ENCODE measurements around the gene CFAP45. TPM values are rescaled to one million over a fixed set of nuclear protein-coding genes. Genes with fewer than 3 reads are reported as not detected.

Gene CFAP45
- total and polyA plus RNA-seq, 9 of the 15 experiments (the other 6 are each of a cell fraction or from before 2014, with no cell fraction given): 0.65 to 2.4 (median 1.5) TPM

- Histone ChIP-seq H3K27ac (ENCODE audit: extremely low read depth, low read depth, low read length) (no peak overlapping the region), H3K27me3 (ENCODE audit: control insufficient read depth in 2 of 2, insufficient read depth in 2 of 2, low read length in 2 of 2) (peaks cover 0 to 6% of the 10 kb centered on the region in 2 experiments; a peak in 2 of 5 replicates), H4K20me1 (replicated peaks; ENCODE audit: control insufficient read depth, insufficient read depth, low read length) (no peaks in the 10 kb centered on the region; the same call in 1 of the 2 replicates), H3K36me3 (ENCODE audit: control insufficient read depth, insufficient read depth, low read length) (no peaks in the 10 kb centered on the region), H3K9me3 (replicated peaks; ENCODE audit: control insufficient read depth, insufficient read depth, low read depth, low read length) (no peaks in the 10 kb centered on the region; the same call in 1 of the 2 replicates), H3K9me1 (ENCODE audit: control insufficient read depth, insufficient read depth, low read length) (peaks cover 3% of the 10 kb centered on the region), H2AFZ (ENCODE audit: low read depth, low read length) (no peak overlapping the region), H3K4me1 (replicated peaks in 1 of 2; ENCODE audit: control insufficient read depth in 2 of 2, insufficient read depth in 2 of 2, low read length in 2 of 2) (peaks cover 4 to 43% of the 10 kb centered on the region in 2 experiments; a peak in 4 of 5 replicates), H3K4me3 (no peak overlapping the region), H3K79me2 (ENCODE audit: control insufficient read depth, insufficient read depth, low read length) (no peaks in the 10 kb centered on the region), H3K4me2 (ENCODE audit: insufficient read depth, low read length) (no peak overlapping the region), H3K9ac (ENCODE audit: insufficient read depth in 1 of 2, low read depth in 2 of 2, low read length in 2 of 2) (no peak overlapping the region)
- BruUV-seq (replicated peaks): no TSS peak
- no peak for DNase-seq (ENCODE audit: extremely low read depth in 1 of 4, low spot score in 3 of 4)
- intact Hi-C loops (cut with micrococcal nuclease) (no loop called here), in situ Hi-C loops (cut with MboI) (no loop called here)
- no peak for ATAC-seq
- ChIA-PET POLR2A (interaction anchor here (1.3 to 3.1 kb wide), 2 partner anchors 9 to 38 kb away, joined by 8 to 21 read pairs; no protein-coding TSS in a partner anchor), CTCF (ENCODE audit: low intra/inter-chr PET ratio) (no interaction called here)
- 48% methylated on average over 6 of the region's 6 CpGs for WGBS (ENCODE audit: insufficient coverage, low coverage, missing lambda C conversion rate)
- peak; percentile 52 for TF ChIP-seq NFIC (IDR thresholded peaks at IDR 0.05)
- no peak for TF ChIP-seq CHD4 (IDR thresholded peaks at IDR 0.05; ENCODE audit: insufficient read depth, insufficient replicate concordance, low read depth, low read length, poor library complexity, severe bottlenecking)
- no peak for FAIRE-seq
Observed at GRCh38 chr1:159877695-159878444, 22.1 kb downstream of the CFAP45 start.

- H3K9me1 ChIP-seq (ENCODE audit: control insufficient read depth, insufficient read depth, low read length): peaks cover 3% of the 10 kb centered on the region
- H4K20me1 ChIP-seq (replicated peaks; ENCODE audit: control insufficient read depth, insufficient read depth, low read length): no peaks in the 10 kb centered on the region; the same call in 1 of the 2 replicates
- no peak overlapping the region for H2AFZ ChIP-seq (ENCODE audit: low read depth, low read length)
- no peaks in the 10 kb centered on the region for H3K79me2 ChIP-seq (ENCODE audit: control insufficient read depth, insufficient read depth, low read length)
- no peak overlapping the region for H3K4me3 ChIP-seq
- H3K27ac ChIP-seq (ENCODE audit: extremely low read depth, low read depth, low read length): no peak overlapping the region
- WGBS (ENCODE audit: insufficient coverage, low coverage, missing lambda C conversion rate): 25% methylated on average over 4 of the region's 4 CpGs
- CTCF ChIA-PET (ENCODE audit: low intra/inter-chr PET ratio): no interaction called here
- in situ Hi-C loops (cut with MboI) (no loop called here), intact Hi-C loops (cut with micrococcal nuclease) (no loop called here)
- H3K27me3 ChIP-seq (ENCODE audit: control insufficient read depth in 2 of 2, insufficient read depth in 2 of 2, low read length in 2 of 2): peaks cover 0 to 21% of the 10 kb centered on the region in 2 experiments; a peak in 2 of 5 replicates
- POLR2A ChIA-PET: interaction anchor here (1.7 kb wide), 1 partner anchor 44 kb away, joined by 6 read pairs; no protein-coding TSS in a partner anchor
- FAIRE-seq (no peak), DNase-seq (ENCODE audit: extremely low read depth in 1 of 4, low spot score in 3 of 4) (no peak), ATAC-seq (no peak)
- BruUV-seq (replicated peaks): no TSS peak
- H3K9me3 ChIP-seq (replicated peaks; ENCODE audit: control insufficient read depth, insufficient read depth, low read depth, low read length): no peaks in the 10 kb centered on the region; the same call in 1 of the 2 replicates
- H3K36me3 ChIP-seq (ENCODE audit: control insufficient read depth, insufficient read depth, low read length): no peaks in the 10 kb centered on the region
- H3K9ac ChIP-seq (ENCODE audit: insufficient read depth in 1 of 2, low read depth in 2 of 2, low read length in 2 of 2): no peak overlapping the region
- no peak overlapping the region for H3K4me2 ChIP-seq (ENCODE audit: insufficient read depth, low read length)
- H3K4me1 ChIP-seq (replicated peaks in 1 of 2; ENCODE audit: control insufficient read depth in 2 of 2, insufficient read depth in 2 of 2, low read length in 2 of 2): peaks cover 12 to 22% of the 10 kb centered on the region in 2 experiments
- TF ChIP-seq CCAR2 (IDR thresholded peaks at IDR 0.05; ENCODE audit: low read depth, low read length) (no peak), MXI1 (IDR thresholded peaks at IDR 0.05; ENCODE audit: low read depth, low read length) (no peak)
Observed at GRCh38 chr1:159873530-159874143, 26.3 kb downstream of the CFAP45 start.

Data from K562 (cell line).